Measurements from ENCODE around the gene ELFN1.

The ELFN1 gene

GRCh38 chr7:1669954-1670893 lies at the start of gene ELFN1:
Gene ELFN1 (plus strand): TSS chr7:1670277. CDS start chr7:1744597, 74,320 bp downstream.
- no peak for DNase-seq (ENCODE audit: extremely low read depth, insufficient read length)

GRCh38 chr7:1620835-1621234 lies 49.2 kb upstream of the ELFN1 start:
- TF ChIP-seq CTCF (IDR thresholded peaks at IDR 0.05; ENCODE audit: insufficient read depth, low read length, poor library complexity, severe bottlenecking) = no peak
- DNase-seq (ENCODE audit: extremely low read depth, insufficient read length) = no peak
- no peaks in the 10 kb centered on the region for H3K36me3 ChIP-seq (ENCODE audit: control insufficient read depth, insufficient read depth, low read length)
- no peak overlapping the region for H3K4me3 ChIP-seq (replicated peaks; ENCODE audit: low read depth, low read length)
- H3K27me3 ChIP-seq (replicated peaks; ENCODE audit: control insufficient read depth, insufficient read depth, low read length) = no peaks in the 10 kb centered on the region

More at GRCh38 chr7:1669954-1670893, at the start of gene ELFN1:
- H3K27me3 ChIP-seq (replicated peaks; ENCODE audit: control insufficient read depth, insufficient read depth, low read length) = peaks cover 1% of the 10 kb centered on the region; the same call in 1 of the 2 replicates
- TF ChIP-seq CTCF (IDR thresholded peaks at IDR 0.05; ENCODE audit: insufficient read depth, low read length, poor library complexity, severe bottlenecking) = no peak
- no peak within 1 kb of the TSS for H3K4me3 ChIP-seq (replicated peaks; ENCODE audit: low read depth, low read length)
- H3K36me3 ChIP-seq (ENCODE audit: control insufficient read depth, insufficient read depth, low read length) = no peaks in the 10 kb centered on the region

DNA sequence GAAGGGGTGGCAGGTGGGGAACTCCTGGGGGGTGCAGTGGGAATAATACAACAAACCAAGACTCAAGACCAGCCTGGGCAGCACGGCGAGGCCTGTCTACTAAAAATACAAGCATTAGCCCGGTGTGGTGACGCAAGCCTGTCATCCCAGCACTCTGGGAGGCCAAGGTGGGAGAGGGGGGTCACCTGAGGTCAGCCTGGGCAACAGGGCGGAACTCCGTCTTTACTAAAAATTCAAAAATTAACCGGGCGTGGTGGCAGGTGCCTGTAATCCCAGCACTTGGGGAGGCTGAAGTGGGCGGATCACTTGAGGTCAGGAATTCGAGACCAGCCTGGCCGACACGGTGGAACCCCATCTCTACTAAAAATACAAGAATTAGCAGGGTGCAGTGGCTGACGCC lies 48.4 kb upstream of the ELFN1 start:
- no peak for DNase-seq (ENCODE audit: extremely low read depth, insufficient read length)
- Histone ChIP-seq H3K4me3 (replicated peaks; ENCODE audit: low read depth, low read length) (no peak overlapping the region), H3K36me3 (ENCODE audit: control insufficient read depth, insufficient read depth, low read length) (no peaks in the 10 kb centered on the region), H3K27me3 (replicated peaks; ENCODE audit: control insufficient read depth, insufficient read depth, low read length) (no peaks in the 10 kb centered on the region)
- TF ChIP-seq CTCF (IDR thresholded peaks at IDR 0.05; ENCODE audit: insufficient read depth, low read length, poor library complexity, severe bottlenecking) = no peak

DNA sequence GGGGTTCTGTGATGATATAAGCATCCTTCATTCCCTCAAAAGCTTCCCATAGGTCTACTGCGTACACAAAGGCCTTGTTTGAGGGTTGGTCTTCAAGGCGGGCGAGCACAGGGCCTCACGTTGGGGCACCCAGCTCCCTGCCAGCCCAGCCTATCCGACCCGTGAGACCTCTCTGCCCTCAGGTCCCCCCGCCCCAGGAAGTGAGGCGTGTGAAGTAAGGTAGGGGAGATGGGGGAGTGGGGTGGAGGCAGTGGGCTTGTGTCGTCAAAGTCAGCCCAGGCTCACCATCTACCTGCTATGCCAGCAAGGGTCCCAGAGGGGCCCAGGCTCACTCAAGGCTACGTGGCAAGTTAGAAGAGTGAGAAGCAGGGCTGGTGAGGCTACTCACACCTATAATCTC lies 47.6 kb upstream of the ELFN1 start:
- no peaks in the 10 kb centered on the region for H3K27me3 ChIP-seq (replicated peaks; ENCODE audit: control insufficient read depth, insufficient read depth, low read length)
- DNase-seq (ENCODE audit: extremely low read depth, insufficient read length) = no peak
- TF ChIP-seq CTCF (IDR thresholded peaks at IDR 0.05; ENCODE audit: insufficient read depth, low read length, poor library complexity, severe bottlenecking) = no peak
- no peak overlapping the region for H3K4me3 ChIP-seq (replicated peaks; ENCODE audit: low read depth, low read length)
- H3K36me3 ChIP-seq (ENCODE audit: control insufficient read depth, insufficient read depth, low read length) = no peaks in the 10 kb centered on the region

- DNase-seq (ENCODE audit: extremely low read depth, insufficient read length) = no peak
- Histone ChIP-seq H3K27me3 (replicated peaks; ENCODE audit: control insufficient read depth, insufficient read depth, low read length) (no peaks in the 10 kb centered on the region), H3K4me3 (replicated peaks; ENCODE audit: low read depth, low read length) (no peak overlapping the region), H3K36me3 (ENCODE audit: control insufficient read depth, insufficient read depth, low read length) (no peaks in the 10 kb centered on the region)
- no peak for TF ChIP-seq CTCF (IDR thresholded peaks at IDR 0.05; ENCODE audit: insufficient read depth, low read length, poor library complexity, severe bottlenecking)
Measured at GRCh38 chr7:1623810-1624209, 46.3 kb upstream of the ELFN1 start.
